BLaER1 (cell line): ENCODE results near the gene C17orf107.
A peak's percentile ranks its signal among the peaks of the same experiment; 100 is the strongest.

Experiments
- H3K27ac ChIP-seq: shearing (Covaris generic); formaldehyde crosslinking; 2 replicates; pipeline ENCODE4 v1.8.1; 2022
- H3K27me3 ChIP-seq: shearing (Covaris generic); formaldehyde crosslinking; 2 replicates; pipeline ENCODE4 v1.8.1; 2022
- H3K36me3 ChIP-seq: shearing (Covaris generic); formaldehyde crosslinking; 2 replicates; pipeline ENCODE4 v1.8.1; 2022
- H3K4me1 ChIP-seq: shearing (Covaris generic); formaldehyde crosslinking; 2 replicates; pipeline ENCODE4 v1.8.1; 2022
- H3K4me2 ChIP-seq: shearing (Covaris generic); formaldehyde crosslinking; 2 replicates; pipeline ENCODE4 v1.8.1; 2022
- H3K4me3 ChIP-seq: shearing (Covaris generic); formaldehyde crosslinking; 2 replicates; pipeline ENCODE4 v1.8.1; 2022
- H3K9ac ChIP-seq: shearing (Covaris generic); formaldehyde crosslinking; 2 replicates; pipeline ENCODE4 v1.8.1; 2022
- H3K9me3 ChIP-seq: shearing (Covaris generic); formaldehyde crosslinking; 2 replicates; pipeline ENCODE4 v1.8.1; 2022
- H4K20me1 ChIP-seq: shearing (Covaris generic); formaldehyde crosslinking; 2 replicates; pipeline ENCODE4 v1.8.1; 2022
- Cebpa-rat ChIP-seq: shearing (Covaris generic); IDR thresholded peaks from 2 replicates; pipeline ENCODE4 v1.8.1; 2022

The C17orf107 gene

GRCh38 chr17:4951486-4951885 lies 52.1 kb downstream of the C17orf107 start:
- Histone ChIP-seq H3K27me3 (no peaks in the 10 kb centered on the region), H4K20me1 (peaks cover 18% of the 10 kb centered on the region), H3K4me2 (peak overlapping the region; percentile 98), H3K4me1 (peaks cover 46% of the 10 kb centered on the region), H3K9ac (peak overlapping the region; percentile 91), H3K4me3 (peak overlapping the region; percentile 100), H3K36me3 (peaks cover 18% of the 10 kb centered on the region), H3K27ac (peak overlapping the region; percentile 99), H3K9me3 (no peaks in the 10 kb centered on the region)
- no peak for TF ChIP-seq Cebpa-rat
